ENCODE data around the gene UBE2U. TPM values are rescaled to one million over a fixed set of nuclear protein-coding genes. Genes with fewer than 3 reads are reported as not detected.

The UBE2U gene
- total RNA-seq, result under 1 TPM in 1 of 2 donors, not detected in 1; 0.52 TPM

- Mint-ChIP-seq H3K9me3 (no peaks in the 10 kb centered on the region), H3K27ac (no peak within 1 kb of the TSS), H3K36me3 (no peaks in the 10 kb centered on the region)
- DNase-seq (ENCODE audit: low spot score in 2 of 2), result no peak
- ATAC-seq, result no peak
Measured at GRCh38 chr1:64203420-64203819, at the start of gene UBE2U. Gene UBE2U, plus strand, starts transcription at chr1:64203623. Its CDS starts 428 bp downstream, at chr1:64204051.

- DNase-seq (ENCODE audit: low spot score in 2 of 2) (no peak), ATAC-seq (no peak)
- Mint-ChIP-seq H3K36me3 (no peaks in the 10 kb centered on the region), H3K27ac (no peak overlapping the region), H3K9me3 (no peaks in the 10 kb centered on the region)
Measured at GRCh38 chr1:64155278-64155677, 48.1 kb upstream of the UBE2U start.

- DNase-seq (ENCODE audit: low spot score in 2 of 2) (no peak), ATAC-seq (no peak)
- Mint-ChIP-seq H3K27ac (no peak overlapping the region), H3K9me3 (no peaks in the 10 kb centered on the region), H3K36me3 (no peaks in the 10 kb centered on the region)
Measured at GRCh38 chr1:64161357-64161941, 42.0 kb upstream of the UBE2U start.

GRCh38 chr1:64162151-64162550, 41.3 kb upstream of the UBE2U start:
- ATAC-seq (no peak), DNase-seq (ENCODE audit: low spot score in 2 of 2) (no peak)
- no peaks in the 10 kb centered on the region for H3K9me3 Mint-ChIP-seq
- H3K27ac Mint-ChIP-seq, result no peak overlapping the region
- no peaks in the 10 kb centered on the region for H3K36me3 Mint-ChIP-seq

- no peaks in the 10 kb centered on the region for H3K36me3 Mint-ChIP-seq
- H3K27ac Mint-ChIP-seq, result no peak overlapping the region
- DNase-seq (ENCODE audit: low spot score in 2 of 2), result no peak
- H3K9me3 Mint-ChIP-seq, result no peaks in the 10 kb centered on the region
- no peak for ATAC-seq
Measured at GRCh38 chr1:64162804-64163203, 40.6 kb upstream of the UBE2U start.

GRCh38 chr1:64163431-64163830, 40.0 kb upstream of the UBE2U start:
- DNase-seq (ENCODE audit: low spot score in 2 of 2) (no peak), ATAC-seq (no peak)
- Mint-ChIP-seq H3K36me3 (no peaks in the 10 kb centered on the region), H3K27ac (no peak overlapping the region), H3K9me3 (peaks cover 0 to 3% of the 10 kb centered on the region in 2 donors)

GRCh38 chr1:64163970-64164369, 39.5 kb upstream of the UBE2U start:
- H3K36me3 Mint-ChIP-seq, result no peaks in the 10 kb centered on the region
- H3K27ac Mint-ChIP-seq, result no peak overlapping the region
- ATAC-seq (no peak), DNase-seq (ENCODE audit: low spot score in 2 of 2) (no peak)
- peaks cover 1 to 3% of the 10 kb centered on the region in 2 donors for H3K9me3 Mint-ChIP-seq

GRCh38 chr1:64166629-64167028, 36.8 kb upstream of the UBE2U start:
- no peak for DNase-seq (ENCODE audit: low spot score in 2 of 2)
- no peak for ATAC-seq
- H3K27ac Mint-ChIP-seq, result no peak overlapping the region
- H3K36me3 Mint-ChIP-seq, result peaks cover 0 to 5% of the 10 kb centered on the region in 2 donors
- H3K9me3 Mint-ChIP-seq, result peaks cover 9 to 10% of the 10 kb centered on the region in 2 donors

GRCh38 chr1:64167176-64167575, 36.2 kb upstream of the UBE2U start:
- ATAC-seq (no peak), DNase-seq (ENCODE audit: low spot score in 2 of 2) (no peak)
- Mint-ChIP-seq H3K27ac (no peak overlapping the region), H3K36me3 (peaks cover 0 to 5% of the 10 kb centered on the region in 2 donors), H3K9me3 (peaks cover 9 to 10% of the 10 kb centered on the region in 2 donors)

GRCh38 chr1:64171246-64171645, 32.2 kb upstream of the UBE2U start:
- no peak overlapping the region for H3K27ac Mint-ChIP-seq
- peaks cover 0 to 5% of the 10 kb centered on the region in 2 donors for H3K36me3 Mint-ChIP-seq
- DNase-seq (ENCODE audit: low spot score in 2 of 2), result no peak
- H3K9me3 Mint-ChIP-seq, result peaks cover 9 to 10% of the 10 kb centered on the region in 2 donors
- peak in 1 of 2 donors; percentile 26 for ATAC-seq

- peak; percentile 84 to 93 for ATAC-seq
- Mint-ChIP-seq H3K27ac (no peak overlapping the region), H3K9me3 (peaks cover 9 to 10% of the 10 kb centered on the region in 2 donors), H3K36me3 (peaks cover 0 to 5% of the 10 kb centered on the region in 2 donors)
- DNase-seq (ENCODE audit: low spot score in 2 of 2), result no peak
Measured at GRCh38 chr1:64171797-64172281, 31.6 kb upstream of the UBE2U start.

GRCh38 chr1:64172458-64172983, 30.9 kb upstream of the UBE2U start:
- DNase-seq (ENCODE audit: low spot score in 2 of 2) (no peak), ATAC-seq (peak in 1 of 2 donors; percentile 39)
- Mint-ChIP-seq H3K27ac (no peak overlapping the region), H3K9me3 (peaks cover 9 to 10% of the 10 kb centered on the region in 2 donors), H3K36me3 (peaks cover 0 to 5% of the 10 kb centered on the region in 2 donors)

GRCh38 chr1:64173336-64173940, 30.0 kb upstream of the UBE2U start:
- Mint-ChIP-seq H3K36me3 (peaks cover 0 to 5% of the 10 kb centered on the region in 2 donors), H3K27ac (no peak overlapping the region), H3K9me3 (peaks cover 7 to 10% of the 10 kb centered on the region in 2 donors)
- no peak for ATAC-seq
- DNase-seq (ENCODE audit: low spot score in 2 of 2), result no peak

GRCh38 chr1:64175639-64176038, 27.8 kb upstream of the UBE2U start:
- no peaks in the 10 kb centered on the region for H3K36me3 Mint-ChIP-seq
- H3K9me3 Mint-ChIP-seq, result peaks cover 0 to 5% of the 10 kb centered on the region in 2 donors
- ATAC-seq, result no peak
- no peak for DNase-seq (ENCODE audit: low spot score in 2 of 2)
- H3K27ac Mint-ChIP-seq, result no peak overlapping the region

- DNase-seq (ENCODE audit: low spot score in 2 of 2), result no peak
- no peaks in the 10 kb centered on the region for H3K36me3 Mint-ChIP-seq
- no peak overlapping the region for H3K27ac Mint-ChIP-seq
- no peak for ATAC-seq
- no peaks in the 10 kb centered on the region for H3K9me3 Mint-ChIP-seq
Measured at GRCh38 chr1:64176659-64177058, 26.8 kb upstream of the UBE2U start.

GRCh38 chr1:64179588-64179987, 23.8 kb upstream of the UBE2U start:
- ATAC-seq (no peak), DNase-seq (ENCODE audit: low spot score in 2 of 2) (no peak)
- Mint-ChIP-seq H3K36me3 (no peaks in the 10 kb centered on the region), H3K27ac (no peak overlapping the region), H3K9me3 (no peaks in the 10 kb centered on the region)

- DNase-seq (ENCODE audit: low spot score in 2 of 2) (no peak), ATAC-seq (no peak)
- Mint-ChIP-seq H3K9me3 (no peaks in the 10 kb centered on the region), H3K27ac (no peak overlapping the region), H3K36me3 (no peaks in the 10 kb centered on the region)
Measured at GRCh38 chr1:64182207-64182606, 21.2 kb upstream of the UBE2U start.

Data from activated naive CD4-positive, alpha-beta T cell treated with anti-CD3 and anti-CD28 coated beads, Interleukin-2, amount 50 U/mL, for 72 hours (primary cell).